GM21737 (cell line): ENCODE data around the gene GAREM1.

Experiments
- ATAC-seq: cut with Tn5 transposase; IDR thresholded peaks from one replicate; pipeline ENCODE4 v1.9.1; 2021; ENCODE audit warnings: mild to moderate bottlenecking, moderate library complexity; ENCODE audit not compliant: unreplicated experiment

The GAREM1 gene

GRCh38 chr18:32335228-32335627, 135.5 kb downstream of the GAREM1 start:
- ATAC-seq = no peak

GRCh38 chr18:32333781-32334180, 136.9 kb downstream of the GAREM1 start:
- ATAC-seq = no peak

GRCh38 chr18:32332708-32333107, 138.0 kb downstream of the GAREM1 start:
- ATAC-seq = no peak

GRCh38 chr18:32328974-32329373, 141.7 kb downstream of the GAREM1 start:
- ATAC-seq = no peak

GRCh38 chr18:32328379-32328778, 142.3 kb downstream of the GAREM1 start:
- no peak for ATAC-seq

- ATAC-seq = no peak
Measured at GRCh38 chr18:32326450-32327308, 144.0 kb downstream of the GAREM1 start.

- no peak for ATAC-seq
Measured at GRCh38 chr18:32324181-32324580, 146.5 kb downstream of the GAREM1 start.

GRCh38 chr18:32321826-32322225, 148.9 kb downstream of the GAREM1 start:
- no peak for ATAC-seq

- no peak for ATAC-seq
Measured at GRCh38 chr18:32319084-32319483, 151.6 kb downstream of the GAREM1 start.

- ATAC-seq = no peak
Measured at GRCh38 chr18:32318581-32318980, 152.1 kb downstream of the GAREM1 start.

GRCh38 chr18:32317651-32318050, 153.0 kb downstream of the GAREM1 start:
- ATAC-seq = no peak

- no peak for ATAC-seq
Measured at GRCh38 chr18:32315881-32316280, 154.8 kb downstream of the GAREM1 start.

GRCh38 chr18:32310774-32311173, 159.9 kb downstream of the GAREM1 start:
- no peak for ATAC-seq

GRCh38 chr18:32310101-32310500, 160.6 kb downstream of the GAREM1 start:
- no peak for ATAC-seq

GRCh38 chr18:32308493-32309120, 162.1 kb downstream of the GAREM1 start:
- no peak for ATAC-seq

- ATAC-seq = no peak
Measured at GRCh38 chr18:32303400-32303799, 167.3 kb downstream of the GAREM1 start.

GRCh38 chr18:32302806-32303205, 167.9 kb downstream of the GAREM1 start:
- ATAC-seq = no peak

- ATAC-seq = peak; percentile 72
Measured at GRCh38 chr18:32301976-32302743, 168.5 kb downstream of the GAREM1 start.

GRCh38 chr18:32301361-32301760, 169.3 kb downstream of the GAREM1 start:
- ATAC-seq = no peak

- ATAC-seq = no peak
Measured at GRCh38 chr18:32300914-32301313, 169.8 kb downstream of the GAREM1 start.

- ATAC-seq = no peak
Measured at GRCh38 chr18:32299484-32299883, 171.2 kb downstream of the GAREM1 start.
